ENCODE results near the gene CDYL2. TPM values are rescaled to one million over a fixed set of nuclear protein-coding genes. Genes with fewer than 3 reads are reported as not detected.

Gene CDYL2, protein sequence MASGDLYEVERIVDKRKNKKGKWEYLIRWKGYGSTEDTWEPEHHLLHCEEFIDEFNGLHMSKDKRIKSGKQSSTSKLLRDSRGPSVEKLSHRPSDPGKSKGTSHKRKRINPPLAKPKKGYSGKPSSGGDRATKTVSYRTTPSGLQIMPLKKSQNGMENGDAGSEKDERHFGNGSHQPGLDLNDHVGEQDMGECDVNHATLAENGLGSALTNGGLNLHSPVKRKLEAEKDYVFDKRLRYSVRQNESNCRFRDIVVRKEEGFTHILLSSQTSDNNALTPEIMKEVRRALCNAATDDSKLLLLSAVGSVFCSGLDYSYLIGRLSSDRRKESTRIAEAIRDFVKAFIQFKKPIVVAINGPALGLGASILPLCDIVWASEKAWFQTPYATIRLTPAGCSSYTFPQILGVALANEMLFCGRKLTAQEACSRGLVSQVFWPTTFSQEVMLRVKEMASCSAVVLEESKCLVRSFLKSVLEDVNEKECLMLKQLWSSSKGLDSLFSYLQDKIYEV
- 0.32 to 0.70 TPM (median 0.50 TPM) in 5 replicates for total RNA-seq (2022; extraction: Qiagen RNA extraction)

DNA sequence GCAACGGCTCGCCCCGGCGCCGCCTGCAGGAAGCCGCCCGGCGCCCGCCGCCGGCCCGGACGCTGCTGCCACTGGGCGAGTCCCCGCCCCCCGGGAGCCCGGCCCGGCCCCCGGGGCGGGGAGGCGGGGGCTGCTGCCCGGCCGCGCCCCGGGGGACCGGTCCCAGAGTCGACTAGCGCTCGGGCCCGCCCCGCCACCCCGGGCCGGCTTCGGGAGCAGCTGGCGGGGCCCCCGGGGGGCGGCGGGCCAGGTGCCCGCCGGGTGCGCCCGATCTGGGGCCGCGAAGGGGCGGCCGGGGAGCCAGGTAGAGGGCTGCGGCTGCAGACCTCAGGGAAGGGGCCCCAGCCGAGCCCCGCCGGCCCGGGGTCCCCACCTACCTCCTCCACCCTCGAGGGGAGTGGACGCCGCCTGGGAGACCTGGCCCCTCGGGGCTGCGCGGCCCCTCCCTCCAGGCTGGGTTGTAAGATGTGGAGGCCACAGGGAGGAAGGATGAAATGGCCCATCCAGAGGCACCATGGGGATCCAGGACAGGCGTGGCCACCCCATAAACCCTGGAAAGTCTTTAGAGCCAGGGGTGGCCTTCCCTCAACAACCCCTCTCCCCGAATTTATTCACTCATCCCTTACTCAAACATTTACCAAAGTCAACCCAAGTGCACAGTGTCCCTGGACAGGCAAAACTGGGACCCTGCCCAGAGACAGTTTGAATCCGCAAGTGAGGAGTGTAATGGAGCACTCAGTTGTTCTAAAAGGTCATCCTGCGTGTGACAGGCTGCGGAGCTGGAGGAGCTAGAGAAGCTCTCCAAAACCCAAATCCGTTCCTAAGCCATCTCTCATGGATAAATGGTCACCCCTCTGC lies at the start of gene CDYL2:
Gene CDYL2, minus strand, starts transcription at position 73 of the 858 bp plus-strand sequence. CDS start 425 bp downstream, outside the sequence.

Other genes starting within 250 kb of the CDYL2 start
- 120 to 133 TPM (median 132 TPM) in 5 replicates for gene CMC2, start 202.3 kb upstream of the CDYL2 start, total RNA-seq (2022; extraction: Qiagen RNA extraction)
- gene CENPN, start 202.6 kb upstream of the CDYL2 start, total RNA-seq (2022; extraction: Qiagen RNA extraction) = 61.2 to 108 TPM (median 65.8 TPM) in 5 replicates
- gene ATMIN, start 231.2 kb upstream of the CDYL2 start, total RNA-seq (2022; extraction: Qiagen RNA extraction) = 30.8 to 32.2 TPM (median 31.7 TPM) in 5 replicates

Measured in A549 treated with CORT108297 at 1 μM for 4 hours (cell line).